PC-9 (cell line): ENCODE data around the gene SLC6A4. TPM values are rescaled to one million over a fixed set of nuclear protein-coding genes. Genes with fewer than 3 reads are reported as not detected.

Experiments used
- BruUV-seq: library from RNA; stranded (reverse); fragments of 400-500 nt; replicated peaks from 2 replicates; lab custom pipeline; 2021; lab: Mats Ljungman, UMichigan
- CTCF ChIA-PET: fragments of 300-600 bp; sonication (Branson Sonifier 250); formaldehyde crosslinking; loops from one replicate; lab custom pipeline; 2022; ENCODE audit warnings: antibody characterized with exemption; lab: Charles Lee
- POLR2A ChIA-PET: fragments of 300-600 bp; sonication (Branson Sonifier 250); formaldehyde crosslinking; loops from one replicate; lab custom pipeline; 2022; ENCODE audit warnings: antibody characterized with exemption; ENCODE audit not compliant: unreplicated experiment; lab: Charles Lee
- DNase-seq, 2 experiments: peaks; one replicate each; pipeline versions ENCODE4 v3.0.0 to v3.0.0-alpha.2; 2015 to 2022; ENCODE audit warnings: mixed read lengths in 1 of 2
- H2AFZ ChIP-seq: fragments of 200-600 bp; sonication (generic); 2 replicates; pipeline ENCODE4 v1.8.1; 2017; ENCODE audit warnings: antibody characterized with exemption
- H3F3A ChIP-seq: fragments of 200-600 bp; sonication (generic); 2 replicates; pipeline ENCODE4 v1.8.1; 2017; ENCODE audit warnings: antibody characterized with exemption, mild to moderate bottlenecking, low read depth; ENCODE audit not compliant: insufficient read depth
- H3K27ac ChIP-seq: fragments of 200-600 bp; sonication (generic); 2 replicates; pipeline ENCODE4 v1.6.1; 2016; ENCODE audit warnings: mixed run types
- H3K27me3 ChIP-seq: fragments of 200-600 bp; sonication (generic); 2 replicates; pipeline ENCODE4 v1.6.1; 2016; ENCODE audit warnings: low read depth, mixed run types; ENCODE audit not compliant: insufficient read depth
- H3K36me3 ChIP-seq: fragments of 200-600 bp; sonication (generic); 2 replicates; pipeline ENCODE4 v1.6.1; 2016; ENCODE audit warnings: low read depth, mixed run types
- H3K4me1 ChIP-seq: fragments of 200-600 bp; sonication (generic); replicated peaks from 2 replicates; pipeline ENCODE4 v1.6.1; 2016; ENCODE audit warnings: mixed run types; ENCODE audit not compliant: insufficient read depth
- H3K4me2 ChIP-seq: fragments of 200-600 bp; sonication (generic); 2 replicates; pipeline ENCODE4 v1.6.1; 2017; ENCODE audit warnings: mixed run types
- H3K4me3 ChIP-seq: fragments of 200-600 bp; sonication (generic); 2 replicates; pipeline ENCODE4 v1.6.1; 2016; ENCODE audit warnings: mixed run types
- H3K79me2 ChIP-seq: fragments of 200-600 bp; sonication (generic); 2 replicates; pipeline ENCODE4 v1.6.1; 2017; ENCODE audit warnings: low read depth, mixed run types
- H3K9me2 ChIP-seq: fragments of 200-600 bp; sonication (generic); 2 replicates; pipeline ENCODE4 v1.8.1; 2017; ENCODE audit warnings: mild to moderate bottlenecking; ENCODE audit not compliant: insufficient read depth
- H3K9me3 ChIP-seq: fragments of 200-600 bp; sonication (generic); 2 replicates; pipeline ENCODE4 v1.8.1; 2016; ENCODE audit warnings: low read depth; ENCODE audit not compliant: insufficient read depth
- H4K20me1 ChIP-seq: fragments of 200-600 bp; sonication (generic); 2 replicates; pipeline ENCODE4 v1.8.1; 2017; ENCODE audit not compliant: insufficient read depth
- EZH2 ChIP-seq: fragments of 200-600 bp; sonication (generic); IDR thresholded peaks from 2 replicates; pipeline ENCODE4 v1.8.0; 2017; ENCODE audit warnings: antibody characterized with exemption, low read depth
- intact Hi-C: fragments of 100-400 bp; cut with micrococcal nuclease; formaldehyde crosslinking; loops from one replicate; pipeline ENCODE4 v1.10.0; 2022; ENCODE audit not compliant: unreplicated experiment
- total RNA-seq: library from RNA; stranded (reverse); gene quantifications from 2 replicates; pipeline ENCODE4 v1.2.3, GENCODE V29; 2021
- TF ChIP-seq, protein P1 (sequence below): fragments of 200-600 bp; sonication (generic); conservative IDR thresholded peaks from 2 replicates; pipeline ENCODE4 v1.6.1; 2017; ENCODE audit warnings: mixed run types, antibody characterized with exemption, mild to moderate bottlenecking, moderate library complexity

SLC6A4 gene
- total RNA-seq, 1 experiment from 2014 or later = not detected

DNA sequence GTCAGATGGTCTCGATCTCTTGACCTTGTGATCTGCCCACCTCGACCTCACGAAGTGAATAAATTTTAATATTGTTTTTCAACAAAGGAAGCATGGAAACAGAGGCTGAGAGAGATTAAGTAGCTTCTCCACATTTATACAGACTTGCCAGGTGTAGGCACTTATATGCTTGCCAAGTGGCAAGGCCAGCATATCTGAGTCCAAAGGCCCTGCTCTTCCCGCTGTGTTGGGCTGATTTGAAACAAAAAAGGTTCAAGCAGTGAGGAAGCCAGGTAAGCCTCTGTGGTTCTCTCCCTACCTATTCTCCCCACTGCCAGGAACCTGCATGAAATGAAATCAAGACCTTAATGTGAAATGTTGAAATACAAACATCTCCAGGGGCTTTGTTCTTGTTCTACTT lies 7.5 kb upstream of the SLC6A4 start:
- H2AFZ ChIP-seq = no peak overlapping the region
- CTCF ChIA-PET = no interaction called here
- no peak overlapping the region for H3K4me2 ChIP-seq
- no peak for TF ChIP-seq EZH2
- TF ChIP-seq, protein P1, sequence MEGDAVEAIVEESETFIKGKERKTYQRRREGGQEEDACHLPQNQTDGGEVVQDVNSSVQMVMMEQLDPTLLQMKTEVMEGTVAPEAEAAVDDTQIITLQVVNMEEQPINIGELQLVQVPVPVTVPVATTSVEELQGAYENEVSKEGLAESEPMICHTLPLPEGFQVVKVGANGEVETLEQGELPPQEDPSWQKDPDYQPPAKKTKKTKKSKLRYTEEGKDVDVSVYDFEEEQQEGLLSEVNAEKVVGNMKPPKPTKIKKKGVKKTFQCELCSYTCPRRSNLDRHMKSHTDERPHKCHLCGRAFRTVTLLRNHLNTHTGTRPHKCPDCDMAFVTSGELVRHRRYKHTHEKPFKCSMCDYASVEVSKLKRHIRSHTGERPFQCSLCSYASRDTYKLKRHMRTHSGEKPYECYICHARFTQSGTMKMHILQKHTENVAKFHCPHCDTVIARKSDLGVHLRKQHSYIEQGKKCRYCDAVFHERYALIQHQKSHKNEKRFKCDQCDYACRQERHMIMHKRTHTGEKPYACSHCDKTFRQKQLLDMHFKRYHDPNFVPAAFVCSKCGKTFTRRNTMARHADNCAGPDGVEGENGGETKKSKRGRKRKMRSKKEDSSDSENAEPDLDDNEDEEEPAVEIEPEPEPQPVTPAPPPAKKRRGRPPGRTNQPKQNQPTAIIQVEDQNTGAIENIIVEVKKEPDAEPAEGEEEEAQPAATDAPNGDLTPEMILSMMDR = no peak
- POLR2A ChIA-PET = interaction anchor here (0.7 kb wide), 1 partner anchor 190 kb away, joined by 6 read pairs; no protein-coding TSS in a partner anchor
- H3K4me1 ChIP-seq = no peaks in the 10 kb centered on the region
- no peaks in the 10 kb centered on the region for H3K27me3 ChIP-seq
- intact Hi-C loops = no loop called here
- no peaks in the 10 kb centered on the region for H3K9me3 ChIP-seq
- no TSS peak for BruUV-seq
- no peak overlapping the region for H3K27ac ChIP-seq
- H3K4me3 ChIP-seq = no peak overlapping the region
- no peaks in the 10 kb centered on the region for H3K79me2 ChIP-seq
- no peaks in the 10 kb centered on the region; the same call in 1 of the 2 replicates for H3F3A ChIP-seq
- no peak for DNase-seq
- no peaks in the 10 kb centered on the region for H3K36me3 ChIP-seq
- no peaks in the 10 kb centered on the region for H3K9me2 ChIP-seq
- H4K20me1 ChIP-seq = no peaks in the 10 kb centered on the region

GRCh38 chr17:30241051-30241450 lies 5.6 kb upstream of the SLC6A4 start:
- Histone ChIP-seq H3K79me2 (no peaks in the 10 kb centered on the region), H3K27me3 (0 out of 2 replicates have a peak, but pooled peaks cover 8% of the 10 kb centered on the region), H3K9me2 (no peaks in the 10 kb centered on the region), H3K36me3 (no peaks in the 10 kb centered on the region), H2AFZ (no peak overlapping the region), H3K4me1 (no peaks in the 10 kb centered on the region), H3F3A (no peaks in the 10 kb centered on the region), H4K20me1 (no peaks in the 10 kb centered on the region), H3K9me3 (no peaks in the 10 kb centered on the region), H3K27ac (no peak overlapping the region), H3K4me2 (no peak overlapping the region), H3K4me3 (no peak overlapping the region)
- POLR2A ChIA-PET = no interaction called here
- no peak for DNase-seq
- TF ChIP-seq EZH2 = no peak
- TF ChIP-seq, protein P1 = no peak
- intact Hi-C loops = no loop called here
- CTCF ChIA-PET = no interaction called here
- BruUV-seq = no TSS peak

DNA sequence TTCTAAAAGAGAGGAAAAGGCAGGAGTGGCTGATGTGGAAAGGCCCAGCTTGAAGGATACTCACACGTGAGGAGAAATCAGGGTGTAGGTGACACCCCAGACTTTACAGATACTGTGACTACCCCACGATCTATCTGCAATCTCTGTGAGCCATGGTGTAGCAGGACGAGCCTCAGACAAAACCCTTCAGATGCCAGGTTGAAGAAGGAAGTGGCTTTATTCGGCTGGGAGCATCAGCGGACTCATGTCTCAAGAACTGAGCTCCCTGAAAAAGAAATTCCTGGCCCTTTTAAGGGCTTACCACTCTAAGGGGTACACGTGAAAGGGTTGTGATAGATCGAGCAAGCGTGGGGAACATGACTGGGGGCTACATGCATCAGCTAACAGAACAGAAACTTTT lies 4.7 kb upstream of the SLC6A4 start:
- BruUV-seq = no TSS peak
- no peaks in the 10 kb centered on the region for H3F3A ChIP-seq
- ChIA-PET CTCF (interaction anchor here (0.6 kb wide), 1 partner anchor 786 kb away, joined by 4 read pairs; no protein-coding TSS in a partner anchor), POLR2A (no interaction called here)
- H3K9me2 ChIP-seq = no peaks in the 10 kb centered on the region
- H4K20me1 ChIP-seq = no peaks in the 10 kb centered on the region
- peaks cover 16% of the 10 kb centered on the region; the same call in 1 of the 2 replicates for H3K27me3 ChIP-seq
- H3K4me1 ChIP-seq = no peaks in the 10 kb centered on the region
- no peak overlapping the region for H3K4me3 ChIP-seq
- H3K9me3 ChIP-seq = no peaks in the 10 kb centered on the region
- intact Hi-C loops = no loop called here
- DNase-seq = no peak
- no peak overlapping the region for H3K4me2 ChIP-seq
- no peak overlapping the region for H3K27ac ChIP-seq
- no peaks in the 10 kb centered on the region for H3K36me3 ChIP-seq
- TF ChIP-seq EZH2 = no peak
- TF ChIP-seq, protein P1 = no peak
- H3K79me2 ChIP-seq = no peaks in the 10 kb centered on the region
- H2AFZ ChIP-seq = no peak overlapping the region
